ENCODE results near the gene IPCEF1.

IPCEF1 gene

DNA sequence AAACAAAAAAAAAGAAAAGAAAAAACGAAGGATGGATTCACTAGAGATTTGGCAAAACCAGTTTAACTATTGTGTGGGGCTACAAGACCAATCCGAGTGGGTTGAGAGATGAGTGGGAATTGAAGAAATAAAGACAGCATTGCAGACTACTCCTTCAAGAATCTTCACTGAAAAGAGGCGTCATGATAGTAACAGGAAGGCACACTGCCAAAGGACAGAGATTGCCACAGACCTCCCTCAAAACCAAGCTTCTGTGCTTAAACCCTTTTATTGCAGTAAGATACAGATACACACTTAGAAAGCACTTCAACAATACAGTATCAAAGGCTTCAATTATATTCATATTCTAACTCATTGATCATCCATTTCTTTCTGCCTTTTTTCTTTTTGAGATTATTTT lies 103.9 kb downstream of the IPCEF1 start (continued):
- TF ChIP-seq, protein P1, sequence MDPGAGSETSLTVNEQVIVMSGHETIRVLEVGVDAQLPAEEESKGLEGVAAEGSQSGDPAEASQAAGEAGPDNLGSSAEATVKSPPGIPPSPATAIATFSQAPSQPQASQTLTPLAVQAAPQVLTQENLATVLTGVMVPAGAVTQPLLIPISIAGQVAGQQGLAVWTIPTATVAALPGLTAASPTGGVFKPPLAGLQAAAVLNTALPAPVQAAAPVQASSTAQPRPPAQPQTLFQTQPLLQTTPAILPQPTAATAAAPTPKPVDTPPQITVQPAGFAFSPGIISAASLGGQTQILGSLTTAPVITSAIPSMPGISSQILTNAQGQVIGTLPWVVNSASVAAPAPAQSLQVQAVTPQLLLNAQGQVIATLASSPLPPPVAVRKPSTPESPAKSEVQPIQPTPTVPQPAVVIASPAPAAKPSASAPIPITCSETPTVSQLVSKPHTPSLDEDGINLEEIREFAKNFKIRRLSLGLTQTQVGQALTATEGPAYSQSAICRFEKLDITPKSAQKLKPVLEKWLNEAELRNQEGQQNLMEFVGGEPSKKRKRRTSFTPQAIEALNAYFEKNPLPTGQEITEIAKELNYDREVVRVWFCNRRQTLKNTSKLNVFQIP (CRISPR knock-in tag; IDR thresholded peaks at IDR 0.05; ENCODE audit: borderline replicate concordance, low read depth) = no peak
- TF ChIP-seq PPARA (CRISPR knock-in tag; IDR thresholded peaks at IDR 0.05; ENCODE audit: borderline replicate concordance) = no peak
- TF ChIP-seq GLIS3 (CRISPR knock-in tag; IDR thresholded peaks at IDR 0.05) = no peak
- TF ChIP-seq, protein P2, sequence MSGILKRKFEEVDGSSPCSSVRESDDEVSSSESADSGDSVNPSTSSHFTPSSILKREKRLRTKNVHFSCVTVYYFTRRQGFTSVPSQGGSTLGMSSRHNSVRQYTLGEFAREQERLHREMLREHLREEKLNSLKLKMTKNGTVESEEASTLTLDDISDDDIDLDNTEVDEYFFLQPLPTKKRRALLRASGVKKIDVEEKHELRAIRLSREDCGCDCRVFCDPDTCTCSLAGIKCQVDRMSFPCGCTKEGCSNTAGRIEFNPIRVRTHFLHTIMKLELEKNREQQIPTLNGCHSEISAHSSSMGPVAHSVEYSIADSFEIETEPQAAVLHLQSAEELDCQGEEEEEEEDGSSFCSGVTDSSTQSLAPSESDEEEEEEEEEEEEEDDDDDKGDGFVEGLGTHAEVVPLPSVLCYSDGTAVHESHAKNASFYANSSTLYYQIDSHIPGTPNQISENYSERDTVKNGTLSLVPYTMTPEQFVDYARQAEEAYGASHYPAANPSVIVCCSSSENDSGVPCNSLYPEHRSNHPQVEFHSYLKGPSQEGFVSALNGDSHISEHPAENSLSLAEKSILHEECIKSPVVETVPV (CRISPR knock-in tag; IDR thresholded peaks at IDR 0.05) = no peak
- TF ChIP-seq ZNF70 (CRISPR knock-in tag; IDR thresholded peaks at IDR 0.05) = no peak
- no peak for TF ChIP-seq ESRRG (CRISPR knock-in tag; IDR thresholded peaks at IDR 0.05)

DNA sequence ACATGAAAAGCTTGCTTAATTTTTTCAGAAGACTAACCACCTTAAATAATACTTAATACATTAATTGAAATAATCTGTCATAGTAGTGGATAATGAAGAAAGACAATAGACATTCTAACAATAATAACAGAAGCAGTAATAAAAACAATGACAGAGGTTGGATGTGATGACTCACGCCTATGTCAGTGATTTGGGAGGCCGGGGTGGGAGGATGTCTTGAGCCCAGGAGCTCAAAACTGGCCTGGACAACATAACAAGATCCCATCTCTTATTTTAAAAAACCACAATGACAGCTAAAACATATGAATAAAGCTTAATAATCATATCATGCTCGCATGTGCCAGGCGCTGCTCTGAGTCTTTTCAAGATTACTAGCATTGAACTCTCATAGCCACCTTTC lies 105.5 kb downstream of the IPCEF1 start:
- no peak for TF ChIP-seq SNAI2 (CRISPR knock-in tag; IDR thresholded peaks at IDR 0.05)
- TF ChIP-seq ZFP3 (CRISPR knock-in tag; IDR thresholded peaks at IDR 0.05) = no peak
- TF ChIP-seq ZFP30 (CRISPR knock-in tag; IDR thresholded peaks at IDR 0.05) = no peak
- TF ChIP-seq ZNF8 (CRISPR knock-in tag; IDR thresholded peaks at IDR 0.05) = no peak
- TF ChIP-seq GLIS3 (CRISPR knock-in tag; IDR thresholded peaks at IDR 0.05) = no peak
- no peak for TF ChIP-seq ZC3H10 (CRISPR knock-in tag; IDR thresholded peaks at IDR 0.05)
- no peak for TF ChIP-seq TOX (CRISPR knock-in tag; IDR thresholded peaks at IDR 0.05; ENCODE audit: borderline replicate concordance)
- TF ChIP-seq, protein P3, sequence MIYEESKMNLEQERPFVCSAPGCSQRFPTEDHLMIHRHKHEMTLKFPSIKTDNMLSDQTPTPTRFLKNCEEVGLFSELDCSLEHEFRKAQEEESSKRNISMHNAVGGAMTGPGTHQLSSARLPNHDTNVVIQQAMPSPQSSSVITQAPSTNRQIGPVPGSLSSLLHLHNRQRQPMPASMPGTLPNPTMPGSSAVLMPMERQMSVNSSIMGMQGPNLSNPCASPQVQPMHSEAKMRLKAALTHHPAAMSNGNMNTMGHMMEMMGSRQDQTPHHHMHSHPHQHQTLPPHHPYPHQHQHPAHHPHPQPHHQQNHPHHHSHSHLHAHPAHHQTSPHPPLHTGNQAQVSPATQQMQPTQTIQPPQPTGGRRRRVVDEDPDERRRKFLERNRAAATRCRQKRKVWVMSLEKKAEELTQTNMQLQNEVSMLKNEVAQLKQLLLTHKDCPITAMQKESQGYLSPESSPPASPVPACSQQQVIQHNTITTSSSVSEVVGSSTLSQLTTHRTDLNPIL (CRISPR knock-in tag; IDR thresholded peaks at IDR 0.05; ENCODE audit: low read depth) = no peak
- no peak for TF ChIP-seq CSDC2 (CRISPR knock-in tag; IDR thresholded peaks at IDR 0.05)
- TF ChIP-seq, protein P2 (CRISPR knock-in tag; IDR thresholded peaks at IDR 0.05) = no peak
- TF ChIP-seq ISL1 (CRISPR knock-in tag; IDR thresholded peaks at IDR 0.05) = no peak
- no peak for TF ChIP-seq ESRRG (CRISPR knock-in tag; IDR thresholded peaks at IDR 0.05)
- TF ChIP-seq TCF4 (CRISPR knock-in tag; IDR thresholded peaks at IDR 0.05; ENCODE audit: borderline replicate concordance) = no peak
- TF ChIP-seq, protein P4, sequence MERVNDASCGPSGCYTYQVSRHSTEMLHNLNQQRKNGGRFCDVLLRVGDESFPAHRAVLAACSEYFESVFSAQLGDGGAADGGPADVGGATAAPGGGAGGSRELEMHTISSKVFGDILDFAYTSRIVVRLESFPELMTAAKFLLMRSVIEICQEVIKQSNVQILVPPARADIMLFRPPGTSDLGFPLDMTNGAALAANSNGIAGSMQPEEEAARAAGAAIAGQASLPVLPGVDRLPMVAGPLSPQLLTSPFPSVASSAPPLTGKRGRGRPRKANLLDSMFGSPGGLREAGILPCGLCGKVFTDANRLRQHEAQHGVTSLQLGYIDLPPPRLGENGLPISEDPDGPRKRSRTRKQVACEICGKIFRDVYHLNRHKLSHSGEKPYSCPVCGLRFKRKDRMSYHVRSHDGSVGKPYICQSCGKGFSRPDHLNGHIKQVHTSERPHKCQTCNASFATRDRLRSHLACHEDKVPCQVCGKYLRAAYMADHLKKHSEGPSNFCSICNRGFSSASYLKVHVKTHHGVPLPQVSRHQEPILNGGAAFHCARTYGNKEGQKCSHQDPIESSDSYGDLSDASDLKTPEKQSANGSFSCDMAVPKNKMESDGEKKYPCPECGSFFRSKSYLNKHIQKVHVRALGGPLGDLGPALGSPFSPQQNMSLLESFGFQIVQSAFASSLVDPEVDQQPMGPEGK (CRISPR knock-in tag; IDR thresholded peaks at IDR 0.05; ENCODE audit: borderline replicate concordance) = no peak
- TF ChIP-seq, protein P1 (CRISPR knock-in tag; IDR thresholded peaks at IDR 0.05; ENCODE audit: borderline replicate concordance, low read depth) = no peak
- no peak for TF ChIP-seq BACH2 (CRISPR knock-in tag; IDR thresholded peaks at IDR 0.05; ENCODE audit: borderline replicate concordance)
- TF ChIP-seq, protein P5, sequence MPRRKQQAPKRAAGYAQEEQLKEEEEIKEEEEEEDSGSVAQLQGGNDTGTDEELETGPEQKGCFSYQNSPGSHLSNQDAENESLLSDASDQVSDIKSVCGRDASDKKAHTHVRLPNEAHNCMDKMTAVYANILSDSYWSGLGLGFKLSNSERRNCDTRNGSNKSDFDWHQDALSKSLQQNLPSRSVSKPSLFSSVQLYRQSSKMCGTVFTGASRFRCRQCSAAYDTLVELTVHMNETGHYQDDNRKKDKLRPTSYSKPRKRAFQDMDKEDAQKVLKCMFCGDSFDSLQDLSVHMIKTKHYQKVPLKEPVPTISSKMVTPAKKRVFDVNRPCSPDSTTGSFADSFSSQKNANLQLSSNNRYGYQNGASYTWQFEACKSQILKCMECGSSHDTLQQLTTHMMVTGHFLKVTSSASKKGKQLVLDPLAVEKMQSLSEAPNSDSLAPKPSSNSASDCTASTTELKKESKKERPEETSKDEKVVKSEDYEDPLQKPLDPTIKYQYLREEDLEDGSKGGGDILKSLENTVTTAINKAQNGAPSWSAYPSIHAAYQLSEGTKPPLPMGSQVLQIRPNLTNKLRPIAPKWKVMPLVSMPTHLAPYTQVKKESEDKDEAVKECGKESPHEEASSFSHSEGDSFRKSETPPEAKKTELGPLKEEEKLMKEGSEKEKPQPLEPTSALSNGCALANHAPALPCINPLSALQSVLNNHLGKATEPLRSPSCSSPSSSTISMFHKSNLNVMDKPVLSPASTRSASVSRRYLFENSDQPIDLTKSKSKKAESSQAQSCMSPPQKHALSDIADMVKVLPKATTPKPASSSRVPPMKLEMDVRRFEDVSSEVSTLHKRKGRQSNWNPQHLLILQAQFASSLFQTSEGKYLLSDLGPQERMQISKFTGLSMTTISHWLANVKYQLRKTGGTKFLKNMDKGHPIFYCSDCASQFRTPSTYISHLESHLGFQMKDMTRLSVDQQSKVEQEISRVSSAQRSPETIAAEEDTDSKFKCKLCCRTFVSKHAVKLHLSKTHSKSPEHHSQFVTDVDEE (CRISPR knock-in tag; IDR thresholded peaks at IDR 0.05) = no peak
- TF ChIP-seq ZNF70 (CRISPR knock-in tag; IDR thresholded peaks at IDR 0.05) = no peak
- no peak for ATAC-seq
